Panc1 (cell line): Measurements from ENCODE around the gene CENPC. TPM values are rescaled to one million over a fixed set of nuclear protein-coding genes. Genes with fewer than 3 reads are reported as not detected.

Experiments
- ATAC-seq: fragments of 200-7000 bp; cut with Tn5 transposase; 2 replicates; pipeline ENCODE4 v1.9.1; 2020; ENCODE audit warnings: mild to moderate bottlenecking, moderate library complexity
- BruUV-seq: library from RNA; stranded (reverse); fragments of 400-500 nt; replicated peaks from 2 replicates; lab custom pipeline; 2021; lab: Mats Ljungman, UMichigan
- CTCF ChIA-PET: fragments of 300-600 bp; sonication (Branson Sonifier 250); formaldehyde crosslinking; loops from one replicate; lab custom pipeline; 2022; ENCODE audit warnings: antibody characterized with exemption; lab: Charles Lee
- POLR2A ChIA-PET: fragments of 300-600 bp; sonication (Branson Sonifier 250); formaldehyde crosslinking; loops from one replicate; lab custom pipeline; 2022; ENCODE audit warnings: antibody characterized with exemption; lab: Charles Lee
- DNase-seq: peaks from one replicate; pipeline ENCODE4 v3.0.0-alpha.2; 2010; ENCODE audit warnings: low read depth, low spot score
- H3K27ac ChIP-seq: 2 replicates; pipeline ENCODE4 v1.5.1; 2011; ENCODE audit warnings: mild to moderate bottlenecking, low read length, inconsistent platforms
- H3K27me3 ChIP-seq: fragments of 200-500 bp; sonication (Bioruptor generic); 2 replicates; pipeline ENCODE4 v1.6.0; 2014; ENCODE audit warnings: low read length, inconsistent platforms; ENCODE audit not compliant: control insufficient read depth, insufficient read depth
- H3K36me3 ChIP-seq: fragments of 200-500 bp; sonication (Bioruptor generic); 2 replicates; pipeline ENCODE4 v1.5.1; 2014; ENCODE audit warnings: inconsistent platforms, mild to moderate bottlenecking, low read length, moderate library complexity; ENCODE audit not compliant: control insufficient read depth, insufficient read depth
- H3K4me1 ChIP-seq: 2 replicates; pipeline ENCODE4 v1.5.1; 2011; ENCODE audit warnings: inconsistent platforms, mild to moderate bottlenecking, low read length, moderate library complexity; ENCODE audit not compliant: control insufficient read depth, insufficient read depth
- H3K4me3 ChIP-seq, 2 experiments: 2 replicates each; pipeline ENCODE4 v1.5.1; 2011 to 2012; ENCODE audit warnings: low read depth in 2 of 2, low read length in 2 of 2, mild to moderate bottlenecking in 2 of 2, inconsistent platforms in 1 of 2, moderate library complexity in 1 of 2
- H3K9me3 ChIP-seq: fragments of 200-500 bp; sonication (Bioruptor generic); 2 replicates; pipeline ENCODE4 v1.5.1; 2014; ENCODE audit warnings: low read depth, mild to moderate bottlenecking, inconsistent platforms, low read length, moderate library complexity; ENCODE audit not compliant: control insufficient read depth, insufficient read depth
- POLR2AphosphoS5 ChIP-seq: IDR thresholded peaks from 2 replicates; pipeline ENCODE4 v1.6.1; 2012; ENCODE audit warnings: mild to moderate bottlenecking, low read depth, low read length, moderate library complexity
- SIN3A ChIP-seq: IDR thresholded peaks from 2 replicates; pipeline ENCODE4 v1.6.1; 2012; ENCODE audit warnings: low read depth, mild to moderate bottlenecking, low read length, moderate library complexity, borderline replicate concordance; ENCODE audit not compliant: insufficient read depth
- TCF7L2 ChIP-seq: IDR thresholded peaks from 2 replicates; pipeline ENCODE4 v1.6.1; 2011; ENCODE audit warnings: mild to moderate bottlenecking, low read depth, low read length, inconsistent platforms
- in situ Hi-C: cut with HindIII; loops from 2 replicates; pipeline ENCODE4 v1.10.0; 2016; ENCODE audit warnings: low sequenced_read_pairs, low pct_unique_long_range_greater_than_20kb
- intact Hi-C: fragments of 100-400 bp; cut with micrococcal nuclease; formaldehyde crosslinking; loops from one replicate; pipeline ENCODE4 v1.10.0; 2022; ENCODE audit not compliant: unreplicated experiment
- total RNA-seq: library from RNA; stranded (reverse); gene quantifications from one replicate; pipeline ENCODE4 v1.2.1, GENCODE V29; 2021; ENCODE audit not compliant: unreplicated experiment
- TF ChIP-seq, protein P1 (sequence below), 2 experiments: IDR thresholded peaks; 2 replicates each; pipeline ENCODE4 v1.6.1; 2011 to 2012; ENCODE audit warnings: low read depth in 2 of 2, control low read depth in 1 of 2, low read length in 1 of 2, mild to moderate bottlenecking in 1 of 2, moderate library complexity in 1 of 2; ENCODE audit not compliant: insufficient read depth in 1 of 2
- TF ChIP-seq, protein P2 (sequence below): fragments of 450-650 bp; IDR thresholded peaks from 2 replicates; pipeline ENCODE4 v1.5.1; 2017; ENCODE audit warnings: mild to moderate bottlenecking

Gene CENPC
- total RNA-seq, 1 experiment from 2014 or later, result 10.1 TPM

DNA sequence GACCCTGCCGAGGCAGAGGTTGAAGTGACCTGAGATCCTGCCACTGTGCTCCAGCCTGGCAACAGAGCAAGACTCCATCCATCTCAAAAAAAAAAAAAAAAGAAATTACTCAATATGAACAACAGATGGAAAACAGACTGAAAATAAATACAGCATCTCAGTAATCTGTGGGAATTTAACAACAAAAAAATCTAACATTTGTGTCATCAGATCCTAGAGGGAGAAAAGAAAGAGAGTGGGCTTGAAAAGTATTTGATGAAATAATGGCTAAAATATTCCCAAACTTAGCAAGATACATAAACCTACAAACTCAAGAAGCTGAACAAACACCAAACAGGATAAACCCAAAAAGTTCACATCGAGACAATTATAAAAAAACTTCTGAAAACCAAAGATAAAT is 84.7 kb downstream of the CENPC start:
- TF ChIP-seq, protein P1, sequence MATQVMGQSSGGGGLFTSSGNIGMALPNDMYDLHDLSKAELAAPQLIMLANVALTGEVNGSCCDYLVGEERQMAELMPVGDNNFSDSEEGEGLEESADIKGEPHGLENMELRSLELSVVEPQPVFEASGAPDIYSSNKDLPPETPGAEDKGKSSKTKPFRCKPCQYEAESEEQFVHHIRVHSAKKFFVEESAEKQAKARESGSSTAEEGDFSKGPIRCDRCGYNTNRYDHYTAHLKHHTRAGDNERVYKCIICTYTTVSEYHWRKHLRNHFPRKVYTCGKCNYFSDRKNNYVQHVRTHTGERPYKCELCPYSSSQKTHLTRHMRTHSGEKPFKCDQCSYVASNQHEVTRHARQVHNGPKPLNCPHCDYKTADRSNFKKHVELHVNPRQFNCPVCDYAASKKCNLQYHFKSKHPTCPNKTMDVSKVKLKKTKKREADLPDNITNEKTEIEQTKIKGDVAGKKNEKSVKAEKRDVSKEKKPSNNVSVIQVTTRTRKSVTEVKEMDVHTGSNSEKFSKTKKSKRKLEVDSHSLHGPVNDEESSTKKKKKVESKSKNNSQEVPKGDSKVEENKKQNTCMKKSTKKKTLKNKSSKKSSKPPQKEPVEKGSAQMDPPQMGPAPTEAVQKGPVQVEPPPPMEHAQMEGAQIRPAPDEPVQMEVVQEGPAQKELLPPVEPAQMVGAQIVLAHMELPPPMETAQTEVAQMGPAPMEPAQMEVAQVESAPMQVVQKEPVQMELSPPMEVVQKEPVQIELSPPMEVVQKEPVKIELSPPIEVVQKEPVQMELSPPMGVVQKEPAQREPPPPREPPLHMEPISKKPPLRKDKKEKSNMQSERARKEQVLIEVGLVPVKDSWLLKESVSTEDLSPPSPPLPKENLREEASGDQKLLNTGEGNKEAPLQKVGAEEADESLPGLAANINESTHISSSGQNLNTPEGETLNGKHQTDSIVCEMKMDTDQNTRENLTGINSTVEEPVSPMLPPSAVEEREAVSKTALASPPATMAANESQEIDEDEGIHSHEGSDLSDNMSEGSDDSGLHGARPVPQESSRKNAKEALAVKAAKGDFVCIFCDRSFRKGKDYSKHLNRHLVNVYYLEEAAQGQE (IDR thresholded peaks at IDR 0.05; ENCODE audit: insufficient read depth in 1 of 2, low read depth in 2 of 2, low read length in 1 of 2), result no peak
- TF ChIP-seq, protein P2, sequence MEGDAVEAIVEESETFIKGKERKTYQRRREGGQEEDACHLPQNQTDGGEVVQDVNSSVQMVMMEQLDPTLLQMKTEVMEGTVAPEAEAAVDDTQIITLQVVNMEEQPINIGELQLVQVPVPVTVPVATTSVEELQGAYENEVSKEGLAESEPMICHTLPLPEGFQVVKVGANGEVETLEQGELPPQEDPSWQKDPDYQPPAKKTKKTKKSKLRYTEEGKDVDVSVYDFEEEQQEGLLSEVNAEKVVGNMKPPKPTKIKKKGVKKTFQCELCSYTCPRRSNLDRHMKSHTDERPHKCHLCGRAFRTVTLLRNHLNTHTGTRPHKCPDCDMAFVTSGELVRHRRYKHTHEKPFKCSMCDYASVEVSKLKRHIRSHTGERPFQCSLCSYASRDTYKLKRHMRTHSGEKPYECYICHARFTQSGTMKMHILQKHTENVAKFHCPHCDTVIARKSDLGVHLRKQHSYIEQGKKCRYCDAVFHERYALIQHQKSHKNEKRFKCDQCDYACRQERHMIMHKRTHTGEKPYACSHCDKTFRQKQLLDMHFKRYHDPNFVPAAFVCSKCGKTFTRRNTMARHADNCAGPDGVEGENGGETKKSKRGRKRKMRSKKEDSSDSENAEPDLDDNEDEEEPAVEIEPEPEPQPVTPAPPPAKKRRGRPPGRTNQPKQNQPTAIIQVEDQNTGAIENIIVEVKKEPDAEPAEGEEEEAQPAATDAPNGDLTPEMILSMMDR, result no peak
- TF ChIP-seq SIN3A (no peak), POLR2AphosphoS5 (no peak), TCF7L2 (no peak)
- DNase-seq (no peak), ATAC-seq (no peak)
- H3K36me3 ChIP-seq, result no peaks in the 10 kb centered on the region
- no peaks in the 10 kb centered on the region for H3K9me3 ChIP-seq
- no peaks in the 10 kb centered on the region for H3K27me3 ChIP-seq
- H3K4me3 ChIP-seq, result no peak overlapping the region
- BruUV-seq, result no TSS peak
- POLR2A ChIA-PET, result no interaction called here
- no peaks in the 10 kb centered on the region for H3K4me1 ChIP-seq
- intact Hi-C loops (no loop called here), in situ Hi-C loops (no loop called here)
- H3K27ac ChIP-seq, result no peak overlapping the region
- CTCF ChIA-PET, result no interaction called here

DNA sequence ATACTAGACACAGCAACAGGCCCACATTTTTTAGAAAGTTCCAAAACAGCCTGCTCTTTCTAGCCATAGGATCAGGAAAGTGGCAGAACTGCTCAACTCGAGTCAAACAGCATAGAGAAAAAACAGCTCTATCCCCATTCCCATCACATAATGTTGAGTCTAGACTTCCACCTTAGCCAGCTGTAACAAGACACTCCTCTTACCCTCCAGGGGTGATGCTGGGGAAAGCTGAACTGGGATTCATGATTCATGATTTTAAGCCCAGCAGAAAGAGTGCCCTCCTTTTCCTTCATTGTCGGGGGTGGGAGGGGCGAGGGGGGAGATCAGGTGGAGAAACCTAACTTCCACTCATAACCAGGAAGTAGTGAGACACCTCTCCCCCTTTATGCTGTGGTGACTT is 86.1 kb downstream of the CENPC start:
- no peak for TF ChIP-seq POLR2AphosphoS5
- TF ChIP-seq, protein P1 (IDR thresholded peaks at IDR 0.05; ENCODE audit: insufficient read depth in 1 of 2, low read depth in 2 of 2, low read length in 1 of 2), result no peak
- TF ChIP-seq SIN3A, result no peak
- TF ChIP-seq, protein P2, result no peak
- TF ChIP-seq TCF7L2, result no peak
- Histone ChIP-seq H3K36me3 (no peaks in the 10 kb centered on the region), H3K27me3 (no peaks in the 10 kb centered on the region), H3K27ac (no peak overlapping the region), H3K4me3 (no peak overlapping the region), H3K9me3 (no peaks in the 10 kb centered on the region), H3K4me1 (no peaks in the 10 kb centered on the region)
- ChIA-PET POLR2A (no interaction called here), CTCF (no interaction called here)
- in situ Hi-C loops, result no loop called here
- no peak for ATAC-seq
- no TSS peak for BruUV-seq
- intact Hi-C loops, result no loop called here
- no peak for DNase-seq
